CD4-positive, alpha-beta T cell (primary cell): ENCODE results near the gene ZYX. TPM values are rescaled to one million over a fixed set of nuclear protein-coding genes. Genes with fewer than 3 reads are reported as not detected.

Experiments
- ATAC-seq: fragments of 200-7000 bp; cut with Tn5 transposase; one replicate; pipeline ENCODE4 v1.10.0; 2022; ENCODE audit warnings: mild to moderate bottlenecking; ENCODE audit not compliant: poor library complexity
- CTCF ChIA-PET: fragments of 350-600 bp; sonication (Branson Sonifier 250); formaldehyde crosslinking; loops from one replicate; lab custom pipeline; 2021; ENCODE audit warnings: antibody characterized with exemption, inconsistent platforms; lab: Charles Lee
- POLR2A ChIA-PET: fragments of 350-600 bp; sonication (Branson Sonifier 250); formaldehyde crosslinking; loops from one replicate; lab custom pipeline; 2021; ENCODE audit warnings: antibody characterized with exemption, inconsistent platforms; lab: Charles Lee
- DNase-seq, 14 experiments: peaks; one replicate each; pipeline ENCODE4 v3.0.0-alpha.2; 2013 to 2020; ENCODE audit warnings: mixed read lengths in 2 of 14
- H3K27ac ChIP-seq, 2 donors: one replicate each; pipeline versions ENCODE4 v1.5.1 to v1.7.0; 2013; ENCODE audit warnings: low read length in 2 of 2, low read depth in 1 of 2, mild to moderate bottlenecking in 1 of 2
- H3K27me3 ChIP-seq, 2 experiments: 1 replicate in 1 of 2; 2 replicates in 1 of 2; pipeline versions ENCODE4 v1.6.1 to v1.7.0; 2013; ENCODE audit warnings: low read length in 2 of 2, control low read depth in 1 of 2, mild to moderate bottlenecking in 1 of 2, moderate library complexity in 1 of 2; ENCODE audit not compliant: insufficient read depth in 2 of 2, control insufficient read depth in 1 of 2
- H3K36me3 ChIP-seq: one replicate; pipeline ENCODE4 v1.6.1; 2013; ENCODE audit warnings: low read length, control low read depth; ENCODE audit not compliant: insufficient read depth
- H3K4me1 ChIP-seq: one replicate; pipeline ENCODE4 v1.6.1; 2013; ENCODE audit warnings: low read length, control low read depth; ENCODE audit not compliant: insufficient read depth
- H3K4me3 ChIP-seq: one replicate; pipeline ENCODE4 v1.5.1; 2013; ENCODE audit warnings: mild to moderate bottlenecking, low read length, moderate library complexity
- H3K9me3 ChIP-seq, 2 experiments: 1 replicate in 1 of 2; 2 replicates in 1 of 2; pipeline versions ENCODE4 v1.6.1 to v1.7.0; 2013; ENCODE audit warnings: low read length in 2 of 2, mild to moderate bottlenecking in 2 of 2, control low read depth in 1 of 2, moderate library complexity in 1 of 2; ENCODE audit not compliant: control insufficient read depth in 1 of 2, insufficient read depth in 1 of 2
- H3K27ac Mint-ChIP-seq: one replicate; pipeline ENCODE4 v1.8.0; 2020; ENCODE audit warnings: mixed read lengths
- H3K27me3 Mint-ChIP-seq: one replicate; pipeline ENCODE4 v1.8.0; 2021; ENCODE audit warnings: mixed read lengths
- H3K36me3 Mint-ChIP-seq: one replicate; pipeline ENCODE4 v1.8.0; 2021; ENCODE audit warnings: low read depth, mixed read lengths
- H3K4me1 Mint-ChIP-seq: one replicate; pipeline ENCODE4 v1.8.0; 2021; ENCODE audit warnings: low read depth, mixed read lengths
- H3K4me3 Mint-ChIP-seq: one replicate; pipeline ENCODE4 v1.8.0; 2020; ENCODE audit warnings: mild to moderate bottlenecking, mixed read lengths
- H3K9me3 Mint-ChIP-seq: one replicate; pipeline ENCODE4 v1.8.0; 2020; ENCODE audit warnings: mixed read lengths
- intact Hi-C, 2 experiments: fragments of 100-400 bp; cut with DNase I in 1 of 2; cut with micrococcal nuclease in 1 of 2; formaldehyde crosslinking; loops; one replicate each; pipeline versions ENCODE4 v1.15.1 to v1.9.0; 2023 to 2025; cut with DNase I, micrococcal nuclease
- total RNA-seq, 174 experiments: library from RNA in 2 of 174; stranded (reverse) in 2 of 174; gene quantifications; one replicate each; pipeline ENCODE4 v1.2.3 and lab custom pipeline; 2021 to 2026
- TF ChIP-seq, protein P1 (sequence below): fragments of 200-600 bp; IDR thresholded peaks from one replicate; pipeline ENCODE4 v1.8.0; 2022; ENCODE audit warnings: antibody characterized with exemption, mild to moderate bottlenecking

The ZYX gene
- total RNA-seq, 2 experiments from 2014 or later: 132 to 146 TPM

DNA sequence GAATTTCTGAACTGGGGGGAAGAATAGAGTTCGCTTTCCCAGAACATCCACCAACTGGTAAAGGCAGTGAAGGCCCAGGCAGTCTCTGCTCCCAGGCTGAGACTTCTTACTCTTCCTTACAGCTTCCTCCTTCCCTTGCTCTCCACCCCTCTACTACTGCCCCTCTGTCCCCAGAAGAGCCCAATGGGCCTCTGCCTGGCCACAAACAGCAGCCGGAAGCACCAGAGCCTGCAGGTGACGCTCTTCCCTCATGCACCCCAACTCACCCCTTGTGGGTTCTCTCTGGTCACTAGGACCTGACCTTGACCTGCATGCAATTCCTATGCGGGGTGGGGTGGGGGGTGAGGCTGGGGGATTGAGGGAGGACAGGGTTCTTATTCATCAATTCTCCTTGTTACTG lies 35.1 kb upstream of the ZYX start:
- POLR2A ChIA-PET: interaction anchor here (0.9 to 1.8 kb wide), 6 partner anchors 11 to 62 kb away, joined by 3 to 9 read pairs (median 4); partner anchors contain the start of gene EPHA1
- TF ChIP-seq, protein P1, sequence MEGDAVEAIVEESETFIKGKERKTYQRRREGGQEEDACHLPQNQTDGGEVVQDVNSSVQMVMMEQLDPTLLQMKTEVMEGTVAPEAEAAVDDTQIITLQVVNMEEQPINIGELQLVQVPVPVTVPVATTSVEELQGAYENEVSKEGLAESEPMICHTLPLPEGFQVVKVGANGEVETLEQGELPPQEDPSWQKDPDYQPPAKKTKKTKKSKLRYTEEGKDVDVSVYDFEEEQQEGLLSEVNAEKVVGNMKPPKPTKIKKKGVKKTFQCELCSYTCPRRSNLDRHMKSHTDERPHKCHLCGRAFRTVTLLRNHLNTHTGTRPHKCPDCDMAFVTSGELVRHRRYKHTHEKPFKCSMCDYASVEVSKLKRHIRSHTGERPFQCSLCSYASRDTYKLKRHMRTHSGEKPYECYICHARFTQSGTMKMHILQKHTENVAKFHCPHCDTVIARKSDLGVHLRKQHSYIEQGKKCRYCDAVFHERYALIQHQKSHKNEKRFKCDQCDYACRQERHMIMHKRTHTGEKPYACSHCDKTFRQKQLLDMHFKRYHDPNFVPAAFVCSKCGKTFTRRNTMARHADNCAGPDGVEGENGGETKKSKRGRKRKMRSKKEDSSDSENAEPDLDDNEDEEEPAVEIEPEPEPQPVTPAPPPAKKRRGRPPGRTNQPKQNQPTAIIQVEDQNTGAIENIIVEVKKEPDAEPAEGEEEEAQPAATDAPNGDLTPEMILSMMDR: no peak
- peaks cover 9% of the 10 kb centered on the region for H3K4me1 Mint-ChIP-seq

DNA sequence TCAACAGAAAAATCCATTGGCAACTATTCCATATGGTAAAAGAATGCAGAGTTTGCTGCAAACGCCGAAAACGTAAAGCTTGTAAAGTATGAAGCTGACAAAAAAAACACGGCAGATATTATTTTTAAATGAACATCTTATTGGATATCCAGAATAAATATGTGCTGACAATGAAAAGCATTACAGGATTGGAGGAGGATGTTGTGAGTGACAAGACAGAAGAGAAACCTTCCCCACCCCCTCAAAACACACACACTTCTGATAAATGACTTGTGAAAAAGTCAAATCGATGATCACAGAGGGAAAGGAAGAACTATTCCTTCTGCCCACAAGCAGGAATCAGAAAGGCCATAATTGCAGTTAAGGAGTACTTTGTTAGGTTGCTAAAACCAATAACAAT lies 33.2 kb upstream of the ZYX start:
- Histone ChIP-seq H3K4me3 (no peak overlapping the region), H3K27ac (no peak overlapping the region), H3K4me1 (peaks cover 9% of the 10 kb centered on the region), H3K27me3 (peaks cover 0 to 4% of the 10 kb centered on the region in 2 experiments), H3K36me3 (no peaks in the 10 kb centered on the region), H3K9me3 (peaks cover 0 to 6% of the 10 kb centered on the region in 2 experiments)
- H3K36me3 Mint-ChIP-seq: no peaks in the 10 kb centered on the region
- ChIA-PET CTCF (interaction anchor here (1.2 kb wide), 1 partner anchor 27 kb away, joined by 4 read pairs; no protein-coding TSS in a partner anchor), POLR2A (interaction anchor here (0.7 kb wide), 1 partner anchor 38 kb away, joined by 3 read pairs; no protein-coding TSS in a partner anchor)
- no peak overlapping the region for H3K4me3 Mint-ChIP-seq
- intact Hi-C loops: no loop called here
- DNase-seq (no peak), ATAC-seq (no peak)
- H3K4me1 Mint-ChIP-seq: peaks cover 9% of the 10 kb centered on the region
- TF ChIP-seq, protein P1: no peak
- H3K9me3 Mint-ChIP-seq: no peaks in the 10 kb centered on the region
- no peak overlapping the region for H3K27ac Mint-ChIP-seq
- peaks cover 14% of the 10 kb centered on the region for H3K27me3 Mint-ChIP-seq

More for the DNA sequence above, 35.1 kb upstream of the ZYX start:
- no peak overlapping the region for H3K4me3 ChIP-seq
- no peak overlapping the region for H3K27ac ChIP-seq
- Mint-ChIP-seq H3K9me3 (no peaks in the 10 kb centered on the region), H3K27ac (no peak overlapping the region), H3K27me3 (peaks cover 14% of the 10 kb centered on the region), H3K36me3 (no peaks in the 10 kb centered on the region), H3K4me3 (no peak overlapping the region)
- intact Hi-C loops: no loop called here
- H3K36me3 ChIP-seq: no peaks in the 10 kb centered on the region
- ATAC-seq: no peak
- H3K9me3 ChIP-seq: no peaks in the 10 kb centered on the region
- CTCF ChIA-PET: interaction anchor here (0.6 to 1.8 kb wide), 12 partner anchors 9 to 126 kb away, joined by 3 to 12 read pairs (median 5); partner anchors contain the start of gene ZYX
- DNase-seq: no peak
- peaks cover 0 to 4% of the 10 kb centered on the region in 2 experiments for H3K27me3 ChIP-seq
- peaks cover 9% of the 10 kb centered on the region for H3K4me1 ChIP-seq

DNA sequence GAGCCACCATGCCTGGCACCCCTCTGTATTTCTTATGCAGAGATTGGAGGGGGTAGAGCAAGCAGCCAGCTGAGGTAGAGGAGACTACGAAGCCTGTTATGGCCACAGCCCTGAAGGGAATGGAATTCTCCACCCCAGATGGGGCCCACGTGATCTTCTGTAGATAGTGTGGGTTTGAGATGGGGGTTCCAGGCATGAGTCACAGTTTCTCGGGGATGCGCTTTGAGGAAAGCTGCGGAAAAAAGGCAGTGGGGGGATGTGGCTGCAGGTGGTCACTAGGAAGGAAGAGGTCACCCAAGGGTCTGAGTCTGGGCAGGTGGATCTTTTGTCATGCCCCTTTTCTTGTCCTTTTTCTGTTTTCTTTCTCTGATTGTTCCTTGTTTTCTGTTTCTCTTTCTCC lies 30.1 kb upstream of the ZYX start:
- ChIA-PET CTCF (no interaction called here), POLR2A (no interaction called here)

More for the DNA sequence above, 30.1 kb upstream of the ZYX start:
- Mint-ChIP-seq H3K27me3 (no peaks in the 10 kb centered on the region), H3K4me1 (no peaks in the 10 kb centered on the region), H3K9me3 (no peaks in the 10 kb centered on the region), H3K36me3 (no peaks in the 10 kb centered on the region), H3K27ac (no peak overlapping the region), H3K4me3 (no peak overlapping the region)
- Histone ChIP-seq H3K27ac (no peak overlapping the region), H3K4me3 (no peak overlapping the region), H3K36me3 (no peaks in the 10 kb centered on the region), H3K4me1 (no peaks in the 10 kb centered on the region), H3K9me3 (peaks cover 0 to 6% of the 10 kb centered on the region in 2 experiments), H3K27me3 (no peaks in the 10 kb centered on the region)
- TF ChIP-seq, protein P1: no peak
- no peak for ATAC-seq
- intact Hi-C loops: no loop called here
- DNase-seq: no peak
